ENCODE data around the gene DIPK1B. TPM values are rescaled to one million over a fixed set of nuclear protein-coding genes. Genes with fewer than 3 reads are reported as not detected.

Gene DIPK1B
- polyA plus RNA-seq, 2 donors: 1.6 to 2.5 TPM

DNA sequence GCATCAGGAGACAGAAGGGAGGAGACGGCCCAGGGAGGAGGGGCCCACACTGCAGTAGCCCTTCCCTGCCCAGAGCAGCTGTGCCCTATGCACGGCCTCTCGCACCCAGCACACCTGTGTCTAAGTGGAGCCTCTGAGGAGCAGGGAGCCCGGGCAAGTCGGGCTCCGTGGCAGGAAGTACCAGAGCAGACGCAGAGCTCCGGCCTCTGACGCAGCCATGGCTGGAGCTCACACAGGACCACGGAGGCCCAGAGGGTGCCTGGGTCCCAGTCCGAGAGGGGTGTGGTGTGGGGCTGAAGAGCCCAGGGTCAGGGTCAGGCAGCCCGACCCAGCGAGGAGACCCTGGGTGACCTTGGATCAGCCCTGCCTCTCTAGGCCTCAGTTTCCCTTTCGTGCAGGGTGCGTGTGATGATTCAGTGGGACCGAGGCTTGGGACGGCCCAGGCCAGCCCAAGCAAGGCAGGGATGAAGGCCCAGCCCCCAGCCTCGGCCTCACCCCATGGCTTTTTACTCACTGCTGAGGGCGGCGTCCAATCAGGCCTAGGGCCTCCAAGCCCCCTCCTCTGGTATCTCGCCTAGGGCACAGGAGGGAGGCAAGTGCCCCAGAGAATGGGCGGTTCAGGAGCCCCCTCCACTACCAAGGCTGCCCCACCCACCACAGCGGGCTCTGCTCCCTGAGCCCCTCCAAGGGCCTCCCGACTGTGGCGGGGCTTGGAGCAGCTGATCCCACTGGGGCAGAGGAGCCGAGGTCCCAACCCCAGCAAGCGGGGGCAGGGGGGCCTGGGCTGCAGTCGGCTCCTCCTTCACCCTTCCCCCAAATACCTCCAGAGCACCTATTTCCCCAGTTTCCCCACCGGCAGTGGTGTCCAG, 20.8 kb upstream of the DIPK1B start:
- H3K4me3 ChIP-seq (ENCODE audit: low read depth in 1 of 2, low read length in 2 of 2): no peak overlapping the region
- H3K9me3 ChIP-seq (ENCODE audit: control insufficient read depth in 2 of 2, insufficient read depth in 1 of 2, low read depth in 1 of 2, low read length in 1 of 2): no peaks in the 10 kb centered on the region
- no peaks in the 10 kb centered on the region for H3K27me3 ChIP-seq (ENCODE audit: control insufficient read depth in 1 of 2, insufficient read depth in 2 of 2, low read length in 2 of 2)
- H3K27ac ChIP-seq (ENCODE audit: low read depth in 2 of 2, low read length in 1 of 2): peak overlapping the region in 1 of 2 donors; percentile 48
- WGBS, 2 donors: 85 to 87% methylated on average over 29 of the region's 29 CpGs
- H3K36me3 ChIP-seq (ENCODE audit: control insufficient read depth in 2 of 2, insufficient read depth in 2 of 2, low read length in 1 of 2): no peaks in the 10 kb centered on the region
- H3K4me1 ChIP-seq (ENCODE audit: control insufficient read depth in 2 of 2, insufficient read depth in 2 of 2, low read length in 1 of 2): peaks cover 3 to 47% of the 10 kb centered on the region in 2 donors

DNA sequence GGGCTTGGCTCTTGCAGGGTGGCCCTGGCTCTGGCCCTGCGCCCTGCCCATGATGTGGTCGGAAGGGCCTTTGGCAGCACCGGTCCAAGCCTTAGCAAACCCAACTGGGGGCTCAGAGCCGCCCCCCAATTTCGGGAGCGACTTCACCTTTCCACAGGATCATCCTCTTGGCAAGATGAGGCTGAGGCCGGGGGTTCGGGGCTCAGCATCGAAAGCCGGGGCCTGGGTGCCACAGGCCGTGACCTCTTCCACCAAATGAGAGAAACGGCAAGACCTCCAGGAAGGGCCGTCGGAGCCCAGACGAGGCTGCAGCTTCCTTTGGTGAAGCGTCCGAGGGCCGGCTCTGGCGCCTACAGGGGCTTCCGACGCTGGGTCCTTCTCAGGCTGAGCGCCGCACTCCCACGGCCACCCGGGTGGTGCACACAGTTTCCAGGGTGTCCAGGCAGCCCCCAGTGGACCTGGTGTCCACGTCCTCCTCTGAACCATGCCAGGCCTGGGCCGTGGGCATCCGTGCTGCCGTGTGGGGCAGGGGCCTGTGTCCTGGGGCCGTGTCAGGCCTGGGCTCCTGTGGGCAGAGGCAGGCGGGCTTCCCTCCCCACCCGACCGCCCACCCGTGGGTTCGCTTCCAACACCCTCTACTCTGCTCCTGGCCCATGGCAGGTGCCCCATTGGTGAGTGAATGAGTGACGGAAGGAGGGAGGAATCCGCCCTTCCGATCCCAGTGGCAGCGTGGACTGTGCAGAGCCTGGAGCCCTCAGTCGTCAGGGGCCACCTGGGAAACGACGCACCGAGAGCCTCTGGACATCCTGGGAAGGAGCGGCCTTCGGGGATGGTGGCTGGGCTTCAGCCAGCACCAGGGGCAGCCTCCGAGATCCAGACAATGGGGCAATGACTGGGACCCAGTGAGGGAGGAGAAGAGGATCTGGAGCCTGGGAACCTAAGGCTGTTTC, 19.9 kb upstream of the DIPK1B start:
- Histone ChIP-seq H3K4me3 (ENCODE audit: low read depth in 1 of 2, low read length in 2 of 2) (no peak overlapping the region), H3K4me1 (ENCODE audit: control insufficient read depth in 2 of 2, insufficient read depth in 2 of 2, low read length in 1 of 2) (peaks cover 3 to 50% of the 10 kb centered on the region in 2 donors), H3K36me3 (ENCODE audit: control insufficient read depth in 2 of 2, insufficient read depth in 2 of 2, low read length in 1 of 2) (no peaks in the 10 kb centered on the region), H3K27ac (ENCODE audit: low read depth in 2 of 2, low read length in 1 of 2) (peak overlapping the region in 1 of 2 donors; percentile 91), H3K27me3 (ENCODE audit: control insufficient read depth in 1 of 2, insufficient read depth in 2 of 2, low read length in 2 of 2) (no peaks in the 10 kb centered on the region), H3K9me3 (ENCODE audit: control insufficient read depth in 2 of 2, insufficient read depth in 1 of 2, low read depth in 1 of 2, low read length in 1 of 2) (no peaks in the 10 kb centered on the region)
- WGBS, 2 donors: 87 to 88% methylated on average over 46 of the region's 46 CpGs

GRCh38 chr9:136693135-136693489, 19.3 kb upstream of the DIPK1B start:
- WGBS, 2 donors: 54 to 66% methylated on average over 14 of the region's 14 CpGs
- H3K4me1 ChIP-seq (ENCODE audit: control insufficient read depth in 2 of 2, insufficient read depth in 2 of 2, low read length in 1 of 2): peaks cover 1 to 46% of the 10 kb centered on the region in 2 donors
- no peaks in the 10 kb centered on the region for H3K9me3 ChIP-seq (ENCODE audit: control insufficient read depth in 2 of 2, insufficient read depth in 1 of 2, low read depth in 1 of 2, low read length in 1 of 2)
- H3K36me3 ChIP-seq (ENCODE audit: control insufficient read depth in 2 of 2, insufficient read depth in 2 of 2, low read length in 1 of 2): no peaks in the 10 kb centered on the region
- no peaks in the 10 kb centered on the region for H3K27me3 ChIP-seq (ENCODE audit: control insufficient read depth in 1 of 2, insufficient read depth in 2 of 2, low read length in 2 of 2)
- H3K4me3 ChIP-seq (ENCODE audit: low read depth in 1 of 2, low read length in 2 of 2): no peak overlapping the region
- H3K27ac ChIP-seq (ENCODE audit: low read depth in 2 of 2, low read length in 1 of 2): peak overlapping the region; percentile 91

DNA sequence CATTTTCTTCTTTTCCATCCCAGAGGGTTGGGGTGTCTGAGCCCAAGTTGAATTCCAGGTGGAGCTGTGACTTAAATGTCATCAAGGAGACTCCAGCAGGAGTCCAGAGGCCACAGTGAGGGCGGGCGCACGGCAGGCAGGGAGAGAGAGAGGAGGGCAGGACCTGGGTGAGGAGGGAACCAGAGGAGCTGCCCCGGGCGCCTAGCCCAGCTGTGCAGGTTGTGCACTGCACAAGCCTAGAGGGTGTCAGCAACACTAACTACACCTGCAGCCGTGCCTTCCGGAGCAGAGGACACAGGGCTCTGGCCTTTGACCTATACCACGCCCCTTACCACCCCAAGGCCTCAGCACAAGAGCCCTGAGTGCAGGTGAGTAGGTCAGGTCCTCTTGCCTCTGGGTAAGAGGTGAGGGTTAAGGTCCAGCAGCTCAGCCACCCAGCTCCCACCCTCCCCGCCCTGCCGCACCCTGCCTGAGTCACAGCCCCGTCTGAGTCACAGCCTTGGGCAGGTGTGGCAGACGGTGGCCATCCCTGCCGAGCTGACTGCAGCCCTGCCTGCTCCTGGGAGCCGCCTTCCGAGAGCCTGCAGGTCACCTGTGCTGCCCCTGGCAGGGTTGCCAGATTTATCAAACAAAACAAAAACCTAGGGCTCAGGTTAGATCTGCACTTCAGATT, 18.7 kb upstream of the DIPK1B start:
- Histone ChIP-seq H3K27me3 (ENCODE audit: control insufficient read depth in 1 of 2, insufficient read depth in 2 of 2, low read length in 2 of 2) (no peaks in the 10 kb centered on the region), H3K4me1 (ENCODE audit: control insufficient read depth in 2 of 2, insufficient read depth in 2 of 2, low read length in 1 of 2) (peaks cover 0 to 43% of the 10 kb centered on the region in 2 donors), H3K9me3 (ENCODE audit: control insufficient read depth in 2 of 2, insufficient read depth in 1 of 2, low read depth in 1 of 2, low read length in 1 of 2) (no peaks in the 10 kb centered on the region), H3K27ac (ENCODE audit: low read depth in 2 of 2, low read length in 1 of 2) (peak overlapping the region; percentile 91), H3K4me3 (ENCODE audit: low read depth in 1 of 2, low read length in 2 of 2) (no peak overlapping the region), H3K36me3 (ENCODE audit: control insufficient read depth in 2 of 2, insufficient read depth in 2 of 2, low read length in 1 of 2) (no peaks in the 10 kb centered on the region)
- 48 to 52% methylated on average over 15 of the region's 15 CpGs for WGBS, 2 donors

- H3K9me3 ChIP-seq (ENCODE audit: control insufficient read depth in 2 of 2, insufficient read depth in 1 of 2, low read depth in 1 of 2, low read length in 1 of 2): no peaks in the 10 kb centered on the region
- 29 to 32% methylated on average over 28 to 32 of the region's 32 CpGs for WGBS, 2 donors
- H3K4me3 ChIP-seq (ENCODE audit: low read depth in 1 of 2, low read length in 2 of 2): no peak overlapping the region
- no peaks in the 10 kb centered on the region for H3K36me3 ChIP-seq (ENCODE audit: control insufficient read depth in 2 of 2, insufficient read depth in 2 of 2, low read length in 1 of 2)
- peak overlapping the region; percentile 90 to 91 for H3K27ac ChIP-seq (ENCODE audit: low read depth in 2 of 2, low read length in 1 of 2)
- H3K27me3 ChIP-seq (ENCODE audit: control insufficient read depth in 1 of 2, insufficient read depth in 2 of 2, low read length in 2 of 2): no peaks in the 10 kb centered on the region
- H3K4me1 ChIP-seq (ENCODE audit: control insufficient read depth in 2 of 2, insufficient read depth in 2 of 2, low read length in 1 of 2): peaks cover 0 to 41% of the 10 kb centered on the region in 2 donors
These were observed 18.1 kb upstream of the DIPK1B start for GRCh38 chr9:136694163-136694871.

GRCh38 chr9:136694872-136695247, 17.5 kb upstream of the DIPK1B start:
- no peaks in the 10 kb centered on the region for H3K36me3 ChIP-seq (ENCODE audit: control insufficient read depth in 2 of 2, insufficient read depth in 2 of 2, low read length in 1 of 2)
- H3K27me3 ChIP-seq (ENCODE audit: control insufficient read depth in 1 of 2, insufficient read depth in 2 of 2, low read length in 2 of 2): no peaks in the 10 kb centered on the region
- no peaks in the 10 kb centered on the region for H3K9me3 ChIP-seq (ENCODE audit: control insufficient read depth in 2 of 2, insufficient read depth in 1 of 2, low read depth in 1 of 2, low read length in 1 of 2)
- no peak overlapping the region for H3K4me3 ChIP-seq (ENCODE audit: low read depth in 1 of 2, low read length in 2 of 2)
- WGBS, 2 donors: 78 to 86% methylated on average over 11 of the region's 11 CpGs
- peaks cover 0 to 41% of the 10 kb centered on the region in 2 donors for H3K4me1 ChIP-seq (ENCODE audit: control insufficient read depth in 2 of 2, insufficient read depth in 2 of 2, low read length in 1 of 2)
- no peak overlapping the region for H3K27ac ChIP-seq (ENCODE audit: low read depth in 2 of 2, low read length in 1 of 2)

DNA sequence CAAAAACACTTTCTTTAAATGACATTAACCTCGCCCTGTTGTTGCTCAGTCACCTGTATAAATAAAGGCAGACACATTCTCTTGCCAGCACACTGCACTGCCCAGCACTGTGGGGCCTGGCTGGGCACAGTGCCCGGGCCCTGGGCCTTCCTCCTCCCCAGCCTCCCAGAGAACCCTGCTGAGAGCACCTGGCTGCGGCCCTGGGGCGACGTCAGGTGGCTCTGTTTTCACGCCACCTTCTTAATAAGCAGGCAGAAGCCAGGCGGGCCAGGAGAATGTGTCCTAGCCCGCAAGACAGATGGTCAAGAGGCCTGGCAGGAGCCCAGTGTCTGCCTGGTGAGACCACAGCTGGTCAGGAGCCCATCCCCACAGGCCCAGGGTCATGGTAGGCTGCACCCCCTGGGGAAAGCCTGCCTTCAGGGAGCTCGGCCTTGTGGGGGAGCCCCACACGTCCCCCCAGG, 16.9 kb upstream of the DIPK1B start:
- Histone ChIP-seq H3K4me3 (ENCODE audit: low read depth in 1 of 2, low read length in 2 of 2) (no peak overlapping the region), H3K36me3 (ENCODE audit: control insufficient read depth in 2 of 2, insufficient read depth in 2 of 2, low read length in 1 of 2) (no peaks in the 10 kb centered on the region), H3K27ac (ENCODE audit: low read depth in 2 of 2, low read length in 1 of 2) (peak overlapping the region in 1 of 2 donors; percentile 8), H3K27me3 (ENCODE audit: control insufficient read depth in 1 of 2, insufficient read depth in 2 of 2, low read length in 2 of 2) (no peaks in the 10 kb centered on the region), H3K4me1 (ENCODE audit: control insufficient read depth in 2 of 2, insufficient read depth in 2 of 2, low read length in 1 of 2) (peaks cover 0 to 35% of the 10 kb centered on the region in 2 donors), H3K9me3 (ENCODE audit: control insufficient read depth in 2 of 2, insufficient read depth in 1 of 2, low read depth in 1 of 2, low read length in 1 of 2) (no peaks in the 10 kb centered on the region)
- WGBS, 2 donors: 58 to 62% methylated on average over 10 of the region's 10 CpGs

- Histone ChIP-seq H3K27me3 (ENCODE audit: control insufficient read depth in 1 of 2, insufficient read depth in 2 of 2, low read length in 2 of 2) (no peaks in the 10 kb centered on the region), H3K36me3 (ENCODE audit: control insufficient read depth in 2 of 2, insufficient read depth in 2 of 2, low read length in 1 of 2) (no peaks in the 10 kb centered on the region), H3K27ac (ENCODE audit: low read depth in 2 of 2, low read length in 1 of 2) (no peak overlapping the region), H3K9me3 (ENCODE audit: control insufficient read depth in 2 of 2, insufficient read depth in 1 of 2, low read depth in 1 of 2, low read length in 1 of 2) (no peaks in the 10 kb centered on the region), H3K4me3 (ENCODE audit: low read depth in 1 of 2, low read length in 2 of 2) (no peak overlapping the region), H3K4me1 (ENCODE audit: control insufficient read depth in 2 of 2, insufficient read depth in 2 of 2, low read length in 1 of 2) (peaks cover 0 to 30% of the 10 kb centered on the region in 2 donors)
- 62 to 82% methylated on average over 23 of the region's 23 CpGs for WGBS, 2 donors
These were observed 16.4 kb upstream of the DIPK1B start for GRCh38 chr9:136695955-136696354.
